Fibroblast of skin of left quadriceps (primary cell): ENCODE measurements around the gene GTF2H2C.
"Not testable (repeated sequence)": the region's sequence is repeated elsewhere in the genome, so short reads cannot be mapped to it uniquely, and the experiment has no call there.

ENCODE experiments used
- DNase-seq, 2 experiments: peaks; one replicate each; pipeline ENCODE4 v3.0.0-alpha.2; 2013; ENCODE audit warnings: low read depth in 2 of 2

GTF2H2C gene

DNA sequence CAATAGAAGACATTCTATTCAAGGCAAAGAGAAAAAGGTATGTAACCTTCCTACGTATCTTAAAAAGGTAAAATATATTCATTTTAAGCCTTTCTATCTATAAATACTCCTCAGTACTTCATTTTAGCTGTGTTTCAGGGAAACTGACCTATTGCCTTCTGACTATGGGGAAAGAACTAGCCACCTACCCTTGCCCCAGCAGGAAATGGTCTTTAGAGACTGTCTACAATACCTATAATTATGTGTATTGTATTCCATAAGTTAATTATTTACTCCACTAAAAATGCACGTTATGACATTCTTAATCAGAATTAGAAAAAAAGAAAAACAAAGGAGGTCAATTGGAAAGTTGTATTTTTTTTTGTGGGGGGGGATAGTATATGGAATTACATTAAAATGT lies 6.2 kb downstream of the GTF2H2C start:
- not testable (repeated sequence) for DNase-seq

DNA sequence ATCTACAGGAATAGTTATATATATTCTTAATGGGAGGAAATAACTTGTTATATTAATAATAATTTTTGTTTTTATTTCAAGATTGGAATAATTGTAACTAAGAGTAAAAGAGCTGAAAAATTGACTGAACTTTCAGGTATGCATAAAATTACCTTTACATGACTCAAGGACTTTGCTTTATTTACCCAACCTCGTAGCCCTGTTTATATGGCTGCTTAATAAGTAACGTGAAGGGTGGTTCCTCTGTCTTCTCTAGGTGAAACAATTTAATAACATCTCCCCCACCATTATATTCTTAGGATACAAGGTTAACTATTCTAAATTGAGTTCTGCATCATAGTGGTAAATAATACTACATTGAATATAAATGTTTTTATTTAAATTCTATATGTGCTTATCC lies 8.1 kb downstream of the GTF2H2C start:
- not testable (repeated sequence) for DNase-seq

GRCh38 chr5:69583356-69583755 lies 23.4 kb downstream of the GTF2H2C start:
- DNase-seq, result not testable (repeated sequence)

GRCh38 chr5:69596114-69596840 lies 36.3 kb downstream of the GTF2H2C start:
- not testable (repeated sequence) for DNase-seq

DNA sequence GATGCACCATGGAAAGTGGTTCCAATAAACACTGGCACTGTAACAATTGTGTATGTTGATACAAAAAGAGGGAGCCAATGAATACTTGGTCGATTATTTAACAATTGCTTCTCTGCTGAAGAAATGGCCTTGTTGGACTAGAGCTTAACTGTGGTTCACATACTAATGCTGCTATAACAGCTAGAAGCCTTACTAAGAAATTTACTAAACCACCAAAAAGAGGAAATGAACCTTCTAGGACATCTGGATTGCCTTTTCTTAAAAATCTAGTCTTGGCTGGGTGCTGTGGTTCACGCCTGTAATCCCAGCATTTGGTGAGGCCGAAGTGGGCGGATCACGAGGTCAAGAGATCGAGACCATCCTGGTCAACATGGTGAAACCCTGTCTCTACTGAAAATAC lies 42.0 kb downstream of the GTF2H2C start:
- DNase-seq, result not testable (repeated sequence)

DNA sequence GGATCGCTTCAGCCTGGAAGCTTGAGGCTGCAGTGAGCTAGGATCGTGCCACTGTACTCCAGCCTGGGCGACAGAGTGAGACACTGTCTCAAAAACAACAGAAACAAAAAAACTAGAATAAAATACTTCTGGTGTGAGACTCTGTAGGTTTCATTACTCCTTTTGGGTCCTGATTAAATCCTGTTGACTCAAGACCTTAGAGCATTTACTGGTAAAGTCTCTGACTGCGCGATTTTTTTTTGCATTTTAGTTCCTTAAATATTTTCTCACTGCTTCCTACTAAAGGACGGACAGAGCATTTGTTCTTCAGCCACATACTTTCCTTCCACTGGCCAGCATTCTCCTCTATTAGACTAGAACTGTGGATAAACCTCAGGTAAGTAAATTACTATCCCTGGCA lies 46.8 kb downstream of the GTF2H2C start:
- not testable (repeated sequence) for DNase-seq

DNA sequence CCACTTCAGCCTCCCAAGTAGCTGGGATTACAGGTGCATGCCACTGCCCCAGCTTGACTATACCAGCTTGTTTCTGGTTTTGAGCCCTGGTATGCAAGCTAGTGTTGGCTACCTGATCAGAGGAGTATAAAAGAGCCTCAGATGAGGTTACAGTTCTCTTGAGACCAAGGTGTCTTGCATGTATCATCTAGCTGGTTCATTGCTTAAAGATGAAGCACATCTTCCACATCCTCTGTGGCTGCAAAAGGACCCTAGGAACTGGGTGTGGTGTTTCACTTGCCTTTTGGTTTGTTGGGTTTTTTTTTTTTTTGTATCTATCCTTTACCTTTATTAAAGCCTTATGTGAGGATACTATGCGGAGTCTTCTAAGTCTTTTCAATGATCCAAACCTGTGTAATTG lies 47.8 kb downstream of the GTF2H2C start:
- DNase-seq, result not testable (repeated sequence)

GRCh38 chr5:69608861-69609496 lies 49.0 kb downstream of the GTF2H2C start:
- not testable (repeated sequence) for DNase-seq

DNA sequence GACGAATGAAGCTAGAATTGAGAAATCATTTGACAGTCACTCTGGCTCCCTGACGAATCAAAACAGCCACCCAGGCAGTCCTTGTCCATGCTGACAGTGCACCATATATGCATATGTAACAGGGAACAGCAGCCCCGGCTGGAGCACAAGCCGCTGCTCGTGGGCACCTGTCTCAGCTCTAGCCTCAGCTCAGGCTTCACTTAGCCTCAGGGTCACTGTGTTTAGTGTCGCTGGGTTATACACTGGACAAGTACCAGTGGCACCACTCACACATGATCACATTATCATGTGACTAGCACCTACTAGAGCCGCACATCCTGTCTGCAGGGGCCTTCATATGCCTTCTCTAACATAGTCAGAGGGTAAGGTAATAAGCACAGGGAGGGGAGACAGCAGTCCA lies 54.9 kb downstream of the GTF2H2C start:
- DNase-seq, result not testable (repeated sequence)

DNA sequence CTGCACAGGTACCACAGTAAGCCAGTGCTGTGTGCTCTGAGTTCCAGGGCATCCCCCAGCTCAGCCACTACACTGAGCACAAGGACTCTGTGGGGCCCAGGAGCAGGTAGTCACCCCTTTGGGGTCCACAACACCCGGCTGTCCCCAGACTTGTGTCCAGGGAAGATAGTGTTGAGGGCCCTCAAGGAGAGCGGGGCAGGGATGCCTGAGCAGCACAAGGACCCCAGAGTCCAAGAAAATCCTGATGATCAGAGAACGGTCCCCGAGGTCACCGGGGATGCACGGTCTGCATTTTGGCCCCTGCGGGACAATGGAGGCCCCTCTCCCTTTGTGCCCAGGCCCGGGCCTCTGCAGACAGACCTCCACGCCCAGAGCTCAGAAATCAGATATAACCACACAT lies 71.9 kb downstream of the GTF2H2C start:
- DNase-seq, result not testable (repeated sequence)
